Kidney (tissue), 14 donors: ENCODE results near the gene NDUFA12. TPM values are rescaled to one million over a fixed set of nuclear protein-coding genes. Genes with fewer than 3 reads are reported as not detected.
"Not testable (repeated sequence)": the region's sequence is repeated elsewhere in the genome, so short reads cannot be mapped to it uniquely, and the experiment has no call there.

Experiments
- DNase-seq, 5 donors: peaks; one replicate each; pipeline ENCODE4 v3.0.0-alpha.2; 2013 to 2020
- FAIRE-seq: peaks from 2 replicates; lab custom pipeline; 2012; peaks lifted over from hg19 to GRCh38; lab: Jason Lieb, UNC
- H3K27ac ChIP-seq, 2 donors: one replicate each; pipeline ENCODE4 v1.7.0; 2013; ENCODE audit warnings: low read depth in 2 of 2, low read length in 2 of 2, inconsistent platforms in 1 of 2
- H3K27me3 ChIP-seq: one replicate; pipeline ENCODE4 v1.7.1; 2013; ENCODE audit warnings: low read length, inconsistent platforms; ENCODE audit not compliant: control insufficient read depth, insufficient read depth
- H3K36me3 ChIP-seq, 3 donors: one replicate each; pipeline versions ENCODE4 v1.7.0 to v1.7.1; 2013; ENCODE audit warnings: low read length in 3 of 3, control low read depth in 1 of 3, inconsistent platforms in 1 of 3; ENCODE audit not compliant: insufficient read depth in 3 of 3, control insufficient read depth in 2 of 3
- H3K4me1 ChIP-seq, 3 donors: one replicate each; pipeline versions ENCODE4 v1.7.0 to v1.7.1; 2013; ENCODE audit warnings: low read length in 3 of 3, inconsistent platforms in 1 of 3, low read depth in 1 of 3; ENCODE audit not compliant: control insufficient read depth in 2 of 3, insufficient read depth in 2 of 3
- H3K4me3 ChIP-seq, 3 donors: one replicate each; pipeline versions ENCODE4 v1.7.0 to v1.8.1; 2013; ENCODE audit warnings: low read length in 3 of 3, control low read depth in 1 of 3, inconsistent platforms in 1 of 3
- H3K9ac ChIP-seq, 3 donors: one replicate each; pipeline versions ENCODE4 v1.7.0 to v1.7.1; 2013; ENCODE audit warnings: low read length in 3 of 3, control low read depth in 1 of 3, inconsistent platforms in 1 of 3
- H3K9me3 ChIP-seq, 3 donors: one replicate each; pipeline versions ENCODE4 v1.7.0 to v1.7.1; 2013; ENCODE audit warnings: low read length in 3 of 3, control low read depth in 1 of 3, inconsistent platforms in 1 of 3; ENCODE audit not compliant: control insufficient read depth in 2 of 3, insufficient read depth in 1 of 3
- intact Hi-C: fragments of 100-400 bp; cut with DNase I; formaldehyde crosslinking; loops from one replicate; pipeline ENCODE4 v1.11.1; 2022
- polyA plus RNA-seq: library from polyadenylated mRNA; stranded (reverse); fragments of 350-450 nt; fragmentation: Illumina TruSeq; extraction: RNeasy Lipid Tissue Mini Kit (QIAGEN cat#74804); gene quantifications from one replicate; pipeline ENCODE4 v1.2.3, GENCODE V29; 2014; ENCODE audit warnings: low read depth, low replicate concordance; ENCODE audit not compliant: insufficient read depth
- total RNA-seq: library from RNA; stranded (reverse); fragmentation: NEBNext Ultra II Directional; extraction: Animal tissue kit (Norgen Biotek cat#: 25700); gene quantifications from one replicate; pipeline ENCODE4 v1.2.1, GENCODE V29; 2021
- TF ChIP-seq, protein P1 (sequence below): IDR thresholded peaks from 3 replicates; pipeline ENCODE4 v1.5.1; 2012; ENCODE audit warnings: mild to moderate bottlenecking, moderate library complexity, borderline replicate concordance; ENCODE audit not compliant: insufficient read depth; ENCODE audit errors: extremely low read depth
- donor health status: control.
- donor health status: control.
- donor health status: control.
- donor health status: control.
- donor health status: control.
- donor health status: DM: yes; HTN: yes; CAD: no.
- donor health status: Normal renal cell carcinoma (clear cell type).

The NDUFA12 gene
- total and polyA plus RNA-seq, 2 donors from 2014 or later, result 79.0 to 246 TPM

DNA sequence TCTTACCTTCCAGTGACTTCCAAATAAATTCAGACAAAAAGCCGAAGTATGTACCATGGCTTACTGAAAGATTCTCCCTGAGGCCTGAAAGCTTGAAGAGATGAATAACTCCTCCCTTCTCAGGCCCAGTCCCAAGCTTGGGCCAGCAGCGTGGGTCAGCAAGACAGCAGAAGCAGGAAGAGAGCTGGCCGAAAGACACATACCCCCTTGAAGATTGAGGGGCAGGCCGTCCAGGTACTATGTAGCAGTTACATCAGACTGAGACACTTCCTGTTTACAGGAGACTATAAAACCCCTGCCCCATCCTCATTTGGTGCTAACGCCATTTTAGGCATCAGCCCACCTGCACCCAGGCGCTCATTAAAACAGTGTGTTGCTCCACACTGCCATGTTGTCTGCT lies 15.0 kb downstream of the NDUFA12 start:
- Histone ChIP-seq H3K27ac (no peak overlapping the region), H3K9me3 (no peaks in the 10 kb centered on the region), H3K4me3 (no peak overlapping the region), H3K9ac (no peak overlapping the region), H3K36me3 (peaks cover 2 to 10% (median 9%) of the 10 kb centered on the region in 3 donors), H3K27me3 (no peaks in the 10 kb centered on the region), H3K4me1 (no peaks in the 10 kb centered on the region)
- TF ChIP-seq, protein P1, sequence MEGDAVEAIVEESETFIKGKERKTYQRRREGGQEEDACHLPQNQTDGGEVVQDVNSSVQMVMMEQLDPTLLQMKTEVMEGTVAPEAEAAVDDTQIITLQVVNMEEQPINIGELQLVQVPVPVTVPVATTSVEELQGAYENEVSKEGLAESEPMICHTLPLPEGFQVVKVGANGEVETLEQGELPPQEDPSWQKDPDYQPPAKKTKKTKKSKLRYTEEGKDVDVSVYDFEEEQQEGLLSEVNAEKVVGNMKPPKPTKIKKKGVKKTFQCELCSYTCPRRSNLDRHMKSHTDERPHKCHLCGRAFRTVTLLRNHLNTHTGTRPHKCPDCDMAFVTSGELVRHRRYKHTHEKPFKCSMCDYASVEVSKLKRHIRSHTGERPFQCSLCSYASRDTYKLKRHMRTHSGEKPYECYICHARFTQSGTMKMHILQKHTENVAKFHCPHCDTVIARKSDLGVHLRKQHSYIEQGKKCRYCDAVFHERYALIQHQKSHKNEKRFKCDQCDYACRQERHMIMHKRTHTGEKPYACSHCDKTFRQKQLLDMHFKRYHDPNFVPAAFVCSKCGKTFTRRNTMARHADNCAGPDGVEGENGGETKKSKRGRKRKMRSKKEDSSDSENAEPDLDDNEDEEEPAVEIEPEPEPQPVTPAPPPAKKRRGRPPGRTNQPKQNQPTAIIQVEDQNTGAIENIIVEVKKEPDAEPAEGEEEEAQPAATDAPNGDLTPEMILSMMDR, result no peak
- intact Hi-C loops, result no loop called here
- DNase-seq (no peak), FAIRE-seq (no peak)

DNA sequence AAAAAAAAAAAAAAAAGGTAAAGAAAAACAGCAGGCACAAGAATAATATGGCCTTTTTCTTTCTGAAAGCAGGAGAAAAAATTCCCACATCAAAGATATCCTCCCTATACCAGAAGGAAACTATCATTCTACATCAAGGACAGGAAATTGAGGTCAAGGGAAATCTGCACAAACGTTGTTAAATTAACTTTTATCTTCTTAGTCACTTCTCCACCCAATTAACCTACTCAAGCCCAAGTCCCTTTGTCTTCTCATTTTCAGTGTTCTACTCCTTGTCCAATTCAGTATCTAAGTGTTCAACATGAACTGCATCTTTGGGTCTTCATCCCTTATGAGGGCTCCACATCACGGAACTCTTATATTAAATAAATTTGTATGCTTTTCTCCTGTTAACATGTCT lies 15.7 kb downstream of the NDUFA12 start:
- FAIRE-seq (no peak), DNase-seq (peak in 1 of 5 donors; percentile 12)
- TF ChIP-seq, protein P1, result no peak
- no peak overlapping the region for H3K9ac ChIP-seq
- H3K36me3 ChIP-seq, result peaks cover 2 to 10% (median 9%) of the 10 kb centered on the region in 3 donors
- H3K4me1 ChIP-seq, result no peaks in the 10 kb centered on the region
- H3K9me3 ChIP-seq, result no peaks in the 10 kb centered on the region
- no peak overlapping the region for H3K27ac ChIP-seq
- H3K4me3 ChIP-seq, result no peak overlapping the region
- intact Hi-C loops, result no loop called here
- H3K27me3 ChIP-seq, result no peaks in the 10 kb centered on the region

DNA sequence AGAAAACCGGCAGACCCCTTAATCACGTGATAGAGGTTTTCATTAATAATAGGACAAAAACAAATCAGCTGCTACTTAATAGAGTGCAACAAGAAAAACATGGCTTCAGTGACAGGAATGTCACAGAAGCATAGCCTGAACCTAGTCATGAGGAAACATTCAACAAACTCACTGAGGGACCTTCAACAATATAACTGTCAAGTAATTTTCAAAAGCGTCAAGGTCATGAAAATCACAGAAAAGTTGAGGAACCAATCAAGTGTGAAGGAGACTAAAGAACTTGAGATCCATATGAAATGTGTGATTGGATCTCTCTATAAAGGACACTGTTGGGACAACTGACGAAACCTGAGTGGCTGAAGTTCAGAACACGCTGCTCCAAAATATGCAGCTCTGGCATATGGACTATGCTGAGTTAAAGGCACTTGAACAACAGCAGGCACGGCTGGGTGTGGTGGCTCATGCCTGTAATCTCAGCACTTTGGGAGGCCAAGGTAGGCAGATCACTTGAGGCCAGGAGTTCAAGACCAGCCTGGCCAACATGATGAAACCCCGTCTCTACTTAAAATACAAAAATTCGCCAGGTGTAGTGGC lies 16.3 kb downstream of the NDUFA12 start:
- DNase-seq (peak in 2 of 5 donors; percentile 51 to 56), FAIRE-seq (no peak)
- Histone ChIP-seq H3K27me3 (no peaks in the 10 kb centered on the region), H3K4me1 (no peaks in the 10 kb centered on the region), H3K9me3 (no peaks in the 10 kb centered on the region), H3K9ac (no peak overlapping the region), H3K27ac (no peak overlapping the region), H3K36me3 (peaks cover 2 to 4% (median 3%) of the 10 kb centered on the region in 3 donors), H3K4me3 (no peak overlapping the region)
- TF ChIP-seq, protein P1, result no peak
- intact Hi-C loops, result no loop called here

DNA sequence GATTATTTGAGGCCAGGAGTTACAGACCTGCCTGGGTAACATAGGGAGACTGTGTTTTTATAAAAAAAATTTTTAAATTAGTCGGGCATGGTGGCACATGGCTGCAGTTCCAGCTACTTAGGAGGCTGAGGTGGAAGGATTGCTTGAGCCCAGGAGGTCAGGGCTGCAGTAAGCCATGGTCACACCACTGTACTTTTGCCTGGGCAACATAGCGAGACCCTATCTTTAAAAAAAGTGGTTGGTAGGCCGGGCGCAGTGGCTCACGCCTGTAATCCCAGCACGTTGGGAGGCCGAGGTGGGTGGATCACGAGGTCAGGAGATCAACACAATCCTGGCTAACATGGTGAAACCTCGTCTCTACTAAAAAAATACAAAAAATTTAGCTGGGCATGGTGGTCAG lies 18.4 kb downstream of the NDUFA12 start:
- H3K27ac ChIP-seq, DNase-seq, intact Hi-C loops, H3K9ac ChIP-seq, H3K4me1 ChIP-seq, H3K36me3 ChIP-seq, H3K9me3 ChIP-seq, H3K4me3 ChIP-seq, FAIRE-seq, H3K27me3 ChIP-seq: not testable (repeated sequence)
